Peyer's patch (tissue), 4 donors: ENCODE measurements around the gene CDH23. TPM values are rescaled to one million over a fixed set of nuclear protein-coding genes. Genes with fewer than 3 reads are reported as not detected.

Experiments used
- DNase-seq, 3 donors: peaks; one replicate each; pipeline ENCODE4 v3.0.0-alpha.2; 2017 to 2019
- H3K27ac ChIP-seq, 4 donors: fragments of 200-600 bp; sonication (generic); one replicate each; pipeline ENCODE4 v1.5.1; 2016 to 2019
- H3K27me3 ChIP-seq, 2 donors: fragments of 200-600 bp; sonication (generic); one replicate each; pipeline ENCODE4 v1.5.1; 2019
- H3K36me3 ChIP-seq, 3 donors: fragments of 200-600 bp; sonication (generic); one replicate each; pipeline ENCODE4 v1.5.1; 2016 to 2019
- H3K4me1 ChIP-seq, 4 donors: fragments of 200-600 bp; sonication (generic); one replicate each; pipeline ENCODE4 v1.5.1; 2016 to 2019
- H3K4me3 ChIP-seq, 4 donors: fragments of 200-600 bp; sonication (generic); 1 replicate in 3 of 4; 2 replicates in 1 of 4; pipeline ENCODE4 v1.5.1; 2016 to 2019; ENCODE audit warnings: mild to moderate bottlenecking in 1 of 4
- H3K9me3 ChIP-seq, 4 donors: fragments of 200-600 bp; sonication (generic); one replicate each; pipeline ENCODE4 v1.5.1; 2016 to 2019; ENCODE audit warnings: mild to moderate bottlenecking in 1 of 4
- CTCF ChIP-seq, 6 experiments: fragments of 450-650 bp in 4 of 6; fragments of 200-600 bp in 2 of 6; sonication (generic) in 1 of 6; IDR thresholded peaks; one replicate each; pipeline ENCODE4 v1.5.1; 2017 to 2019; ENCODE audit warnings: antibody characterized with exemption in 6 of 6, mild to moderate bottlenecking in 3 of 6, moderate library complexity in 1 of 6
- POLR2A ChIP-seq, 2 donors: fragments of 450-650 bp; IDR thresholded peaks; one replicate each; pipeline ENCODE4 v1.5.1; 2017; ENCODE audit warnings: antibody characterized with exemption in 2 of 2, mild to moderate bottlenecking in 2 of 2, moderate library complexity in 2 of 2
- total RNA-seq, 4 donors: library from RNA; depleted of rRNA; stranded (reverse); fragments of >200 nt; gene quantifications; one replicate each; pipeline ENCODE4 v1.1.0, GENCODE V29; 2016

The CDH23 gene
- total RNA-seq, 4 donors from 2014 or later: 3.2 to 9.9 (median 5.4) TPM

DNA sequence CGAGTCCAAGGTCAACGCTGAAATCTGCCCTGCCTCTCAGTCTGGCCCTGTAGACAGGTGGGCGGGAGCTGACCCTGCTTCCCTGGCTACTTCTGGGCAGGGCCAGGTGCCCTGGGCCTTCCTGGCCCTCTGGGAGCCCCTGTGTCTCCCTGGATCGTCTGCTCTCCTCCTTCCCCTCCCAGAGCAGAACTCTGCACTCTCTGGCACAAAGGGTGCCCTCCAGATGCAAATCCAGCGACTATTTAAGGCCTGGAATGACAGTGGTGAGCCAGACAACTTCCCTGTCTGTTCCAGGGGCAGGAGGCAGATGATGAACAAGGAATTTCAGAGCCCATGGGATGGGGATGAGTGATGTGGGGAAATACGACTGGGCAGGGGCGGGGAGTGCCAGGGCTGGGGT, 259.5 kb downstream of the CDH23 start:
- no peak overlapping the region for H3K27ac ChIP-seq
- no peaks in the 10 kb centered on the region for H3K36me3 ChIP-seq
- H3K4me1 ChIP-seq: peaks cover 0 to 7% (median 0%) of the 10 kb centered on the region in 4 donors
- H3K27me3 ChIP-seq: no peaks in the 10 kb centered on the region
- H3K9me3 ChIP-seq: no peaks in the 10 kb centered on the region
- TF ChIP-seq CTCF (IDR thresholded peaks at IDR 0.05) (no peak), POLR2A (IDR thresholded peaks at IDR 0.05) (no peak)
- no peak overlapping the region for H3K4me3 ChIP-seq
- DNase-seq: no peak

DNA sequence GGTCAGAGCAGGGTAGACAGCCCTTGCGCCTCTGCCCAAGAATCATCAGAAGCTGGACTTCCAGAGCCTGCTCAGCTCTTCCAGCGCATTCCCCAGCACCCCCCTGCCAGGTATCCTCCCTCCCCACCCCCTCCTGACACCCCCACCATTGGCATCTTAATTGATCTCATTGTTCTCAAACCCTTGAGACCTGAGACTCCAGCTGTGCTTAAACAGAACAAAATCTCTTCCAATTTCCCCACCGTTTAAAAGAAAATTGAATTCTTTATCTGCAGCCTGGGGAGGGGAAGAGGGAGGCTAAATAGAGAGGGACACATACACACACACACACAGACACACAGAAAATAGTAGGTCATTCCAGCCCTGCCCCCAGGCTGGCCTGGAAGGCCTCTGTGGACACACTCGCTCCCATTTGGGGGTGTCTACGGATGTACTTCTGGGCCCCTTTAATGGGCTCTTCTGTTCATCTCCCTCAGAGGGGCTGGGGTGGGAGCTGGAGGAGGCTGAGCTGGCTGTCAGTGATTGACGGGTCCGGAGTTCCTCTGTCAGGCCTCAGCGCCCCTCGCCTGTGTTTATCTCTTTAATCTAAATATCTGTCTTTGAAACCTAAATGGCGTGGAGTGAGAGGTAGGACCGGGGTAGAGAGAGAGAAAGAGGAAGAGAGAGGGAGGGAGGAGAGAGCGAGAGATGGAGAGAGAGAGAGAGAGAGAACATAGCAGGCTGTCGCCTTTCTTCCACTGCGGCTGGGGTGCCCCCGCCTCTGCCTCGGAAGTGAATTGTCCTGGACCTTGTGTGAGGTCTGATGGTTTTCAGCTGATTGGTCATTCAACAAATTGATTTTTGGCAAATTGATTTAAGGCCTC, 261.1 kb downstream of the CDH23 start:
- Histone ChIP-seq H3K27me3 (no peaks in the 10 kb centered on the region), H3K36me3 (no peaks in the 10 kb centered on the region), H3K4me3 (no peak overlapping the region), H3K4me1 (peaks cover 0 to 19% (median 4%) of the 10 kb centered on the region in 4 donors), H3K27ac (no peak overlapping the region), H3K9me3 (no peaks in the 10 kb centered on the region)
- no peak for DNase-seq
- TF ChIP-seq POLR2A (IDR thresholded peaks at IDR 0.05) (no peak), CTCF (IDR thresholded peaks at IDR 0.05) (no peak)

- no peaks in the 10 kb centered on the region for H3K27me3 ChIP-seq
- H3K9me3 ChIP-seq: no peaks in the 10 kb centered on the region
- peaks cover 0 to 19% (median 4%) of the 10 kb centered on the region in 4 donors for H3K4me1 ChIP-seq
- no peaks in the 10 kb centered on the region for H3K36me3 ChIP-seq
- TF ChIP-seq CTCF (IDR thresholded peaks at IDR 0.05) (no peak), POLR2A (IDR thresholded peaks at IDR 0.05) (no peak)
- DNase-seq: no peak
- H3K27ac ChIP-seq: no peak overlapping the region
- no peak overlapping the region for H3K4me3 ChIP-seq
These were observed 261.7 kb downstream of the CDH23 start for GRCh38 chr10:71658467-71658745.

GRCh38 chr10:71659111-71659634, 262.5 kb downstream of the CDH23 start:
- no peaks in the 10 kb centered on the region for H3K27me3 ChIP-seq
- TF ChIP-seq POLR2A (IDR thresholded peaks at IDR 0.05): no peak
- TF ChIP-seq CTCF (IDR thresholded peaks at IDR 0.05): no peak
- peaks cover 0 to 19% (median 4%) of the 10 kb centered on the region in 4 donors for H3K4me1 ChIP-seq
- no peaks in the 10 kb centered on the region for H3K36me3 ChIP-seq
- peak in 2 of 3 donors; percentile 50 to 59 for DNase-seq
- no peaks in the 10 kb centered on the region for H3K9me3 ChIP-seq
- peak overlapping the region in 2 of 4 donors; percentile 81 to 84 for H3K27ac ChIP-seq
- no peak overlapping the region for H3K4me3 ChIP-seq

GRCh38 chr10:71659737-71660136, 263.0 kb downstream of the CDH23 start:
- no peak for TF ChIP-seq CTCF (IDR thresholded peaks at IDR 0.05)
- TF ChIP-seq POLR2A (IDR thresholded peaks at IDR 0.05): no peak
- Histone ChIP-seq H3K4me1 (peaks cover 0 to 19% (median 4%) of the 10 kb centered on the region in 4 donors), H3K4me3 (no peak overlapping the region), H3K9me3 (no peaks in the 10 kb centered on the region), H3K27ac (peak overlapping the region in 2 of 4 donors; percentile 81 to 84), H3K27me3 (no peaks in the 10 kb centered on the region), H3K36me3 (no peaks in the 10 kb centered on the region)
- DNase-seq: no peak
